ENCODE measurements around the gene NTSR1. TPM values are rescaled to one million over a fixed set of nuclear protein-coding genes. Genes with fewer than 3 reads are reported as not detected.

Gene NTSR1
- total RNA-seq, 1 experiment from 2014 or later: 15.9 TPM

DNA sequence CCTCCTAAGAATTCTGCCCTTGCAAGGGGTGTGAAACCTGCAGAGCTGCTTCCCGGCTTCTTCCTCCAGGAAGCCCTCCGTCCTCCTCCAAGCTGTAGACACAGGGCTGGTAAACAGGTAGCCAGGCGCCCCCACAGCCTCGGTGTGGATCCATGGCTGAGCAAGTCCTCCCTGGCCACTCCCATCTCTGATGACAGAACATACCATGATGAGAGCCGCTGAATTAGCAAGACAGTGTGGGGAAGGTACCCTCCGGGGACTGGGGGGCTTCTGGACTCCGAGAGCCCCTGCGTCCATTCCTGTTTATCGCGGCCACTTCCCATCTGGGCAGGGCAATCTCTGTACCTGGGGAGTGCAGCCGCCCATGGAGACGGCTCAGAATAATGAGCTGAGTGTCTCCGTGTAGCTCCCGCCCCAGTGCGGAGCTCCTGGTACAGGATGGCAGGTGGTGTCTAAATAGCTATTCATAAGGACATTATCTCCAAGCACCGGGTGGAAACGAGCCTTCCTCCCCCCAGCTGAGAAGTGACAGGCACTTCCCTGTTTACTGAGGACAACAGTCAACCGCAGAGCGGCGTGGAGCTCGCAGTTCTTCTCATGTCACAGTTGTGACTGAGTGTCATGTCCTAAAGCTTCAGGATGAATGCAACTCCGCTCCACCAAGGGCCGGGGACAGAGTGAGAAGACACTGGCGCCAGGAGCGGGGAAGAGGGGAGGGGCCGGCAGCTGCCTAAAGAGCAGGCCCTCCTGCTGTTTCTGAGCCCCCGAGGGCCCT is 22.7 kb upstream of the NTSR1 start:
- intact Hi-C loops (cut with micrococcal nuclease; ENCODE audit: unreplicated experiment): no loop called here
- Histone ChIP-seq H3K36me3 (ENCODE audit: insufficient read depth, low read length, poor library complexity, severe bottlenecking) (no peaks in the 10 kb centered on the region), H3K9me3 (ENCODE audit: low read depth, low read length, poor library complexity, severe bottlenecking) (no peaks in the 10 kb centered on the region), H3K4me1 (ENCODE audit: insufficient read depth, low read length, poor library complexity, severe bottlenecking) (peaks cover 53% of the 10 kb centered on the region), H3K27me3 (replicated peaks; ENCODE audit: insufficient read depth, low read depth, low read length, poor library complexity) (no peaks in the 10 kb centered on the region), H3K4me3 (ENCODE audit: low read depth, low read length, poor library complexity, severe bottlenecking) (no peak overlapping the region), H3K27ac (ENCODE audit: low read depth, low read length, poor library complexity, severe bottlenecking) (no peak overlapping the region)
- ChIA-PET POLR2A (ENCODE audit: low non-redundant PET) (no interaction called here), CTCF (no interaction called here)
- no TSS peak for BruUV-seq (replicated peaks)
- no peak for DNase-seq (ENCODE audit: low spot score)
- TF ChIP-seq, protein P1, sequence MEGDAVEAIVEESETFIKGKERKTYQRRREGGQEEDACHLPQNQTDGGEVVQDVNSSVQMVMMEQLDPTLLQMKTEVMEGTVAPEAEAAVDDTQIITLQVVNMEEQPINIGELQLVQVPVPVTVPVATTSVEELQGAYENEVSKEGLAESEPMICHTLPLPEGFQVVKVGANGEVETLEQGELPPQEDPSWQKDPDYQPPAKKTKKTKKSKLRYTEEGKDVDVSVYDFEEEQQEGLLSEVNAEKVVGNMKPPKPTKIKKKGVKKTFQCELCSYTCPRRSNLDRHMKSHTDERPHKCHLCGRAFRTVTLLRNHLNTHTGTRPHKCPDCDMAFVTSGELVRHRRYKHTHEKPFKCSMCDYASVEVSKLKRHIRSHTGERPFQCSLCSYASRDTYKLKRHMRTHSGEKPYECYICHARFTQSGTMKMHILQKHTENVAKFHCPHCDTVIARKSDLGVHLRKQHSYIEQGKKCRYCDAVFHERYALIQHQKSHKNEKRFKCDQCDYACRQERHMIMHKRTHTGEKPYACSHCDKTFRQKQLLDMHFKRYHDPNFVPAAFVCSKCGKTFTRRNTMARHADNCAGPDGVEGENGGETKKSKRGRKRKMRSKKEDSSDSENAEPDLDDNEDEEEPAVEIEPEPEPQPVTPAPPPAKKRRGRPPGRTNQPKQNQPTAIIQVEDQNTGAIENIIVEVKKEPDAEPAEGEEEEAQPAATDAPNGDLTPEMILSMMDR (conservative IDR thresholded peaks at IDR 0.05; ENCODE audit: low read depth, low read length): no peak
- TF ChIP-seq EZH2 (IDR thresholded peaks at IDR 0.05; ENCODE audit: borderline replicate concordance, low read depth, low read length, poor library complexity, severe bottlenecking): no peak

DNA sequence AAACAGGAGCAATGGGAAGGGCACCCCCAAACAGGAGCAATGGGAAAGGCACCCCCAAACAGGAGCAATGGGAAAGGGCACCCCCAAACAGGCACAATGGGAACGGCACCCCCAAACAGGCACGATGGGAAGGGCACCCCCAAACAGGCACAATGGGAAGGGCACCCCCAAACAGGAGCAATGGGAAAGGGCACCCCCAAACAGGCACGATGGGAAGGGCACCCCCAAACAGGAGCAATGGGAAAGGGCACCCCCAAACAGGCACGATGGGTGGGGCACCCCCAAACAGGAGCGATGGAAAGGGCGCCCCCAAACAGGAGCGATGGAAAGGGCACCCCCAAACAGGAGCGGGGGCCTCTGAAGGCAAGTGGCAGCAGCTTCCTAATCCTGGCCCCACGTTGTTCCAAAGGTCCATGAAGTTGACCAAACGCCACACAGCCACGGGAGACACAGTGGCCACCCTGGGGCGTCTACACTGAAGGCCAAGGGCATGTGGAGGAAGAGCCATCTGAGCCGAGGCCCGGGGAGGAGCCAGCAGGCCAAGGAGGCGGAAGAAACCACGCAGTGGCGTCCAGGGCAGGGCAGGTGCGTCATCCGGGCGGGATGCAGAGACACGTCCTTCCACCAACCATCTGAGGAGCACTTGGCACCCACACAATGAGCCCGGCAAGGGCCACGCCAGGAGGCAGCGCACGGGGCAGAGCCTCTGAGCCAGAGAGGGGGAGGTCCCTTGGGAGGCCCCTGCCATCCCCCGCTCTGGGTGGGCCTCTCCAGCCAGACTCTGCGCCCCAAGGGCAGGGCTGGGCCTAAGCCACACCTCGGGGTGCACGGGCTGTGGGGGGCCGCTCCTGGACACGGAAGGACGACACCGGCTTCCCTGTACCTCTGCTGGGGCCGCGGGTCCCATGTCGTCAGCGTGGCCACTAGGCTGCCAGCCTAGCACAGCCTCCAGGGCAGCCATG is 21.5 kb upstream of the NTSR1 start:
- CTCF ChIA-PET: no interaction called here
- POLR2A ChIA-PET (ENCODE audit: low non-redundant PET): no interaction called here

DNA sequence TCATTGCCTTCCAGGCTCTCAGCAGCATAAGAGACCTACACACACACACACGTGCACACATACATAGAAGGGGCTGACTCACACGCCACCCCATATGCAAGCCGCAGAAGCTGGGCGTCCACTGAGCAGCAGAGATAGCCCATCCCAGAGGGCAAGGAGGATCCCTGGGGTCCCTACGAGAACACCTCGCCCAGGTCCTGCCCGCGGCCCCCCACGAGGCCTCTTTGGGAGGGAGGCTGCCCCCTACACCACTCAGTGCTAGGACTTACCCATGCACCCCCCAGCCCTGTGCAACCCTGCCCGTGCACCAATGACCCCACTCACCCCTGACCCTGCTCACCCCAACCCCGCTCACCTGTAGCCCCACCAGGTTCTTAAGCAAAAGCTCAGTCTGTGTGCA is 20.6 kb upstream of the NTSR1 start:
- DNase-seq (ENCODE audit: low spot score): no peak
- H3K4me1 ChIP-seq (ENCODE audit: insufficient read depth, low read length, poor library complexity, severe bottlenecking): peaks cover 67% of the 10 kb centered on the region
- H3K27ac ChIP-seq (ENCODE audit: low read depth, low read length, poor library complexity, severe bottlenecking): peak overlapping the region; percentile 68
- no TSS peak for BruUV-seq (replicated peaks)
- H3K27me3 ChIP-seq (replicated peaks; ENCODE audit: insufficient read depth, low read depth, low read length, poor library complexity): no peaks in the 10 kb centered on the region
- H3K36me3 ChIP-seq (ENCODE audit: insufficient read depth, low read length, poor library complexity, severe bottlenecking): no peaks in the 10 kb centered on the region
- ChIA-PET CTCF (interaction anchor here (1.5 kb wide), 1 partner anchor 104 kb away, joined by 8 read pairs; no protein-coding TSS in a partner anchor), POLR2A (ENCODE audit: low non-redundant PET) (no interaction called here)
- H3K9me3 ChIP-seq (ENCODE audit: low read depth, low read length, poor library complexity, severe bottlenecking): no peaks in the 10 kb centered on the region
- H3K4me3 ChIP-seq (ENCODE audit: low read depth, low read length, poor library complexity, severe bottlenecking): no peak overlapping the region
- intact Hi-C loops (cut with micrococcal nuclease; ENCODE audit: unreplicated experiment): no loop called here
- no peak for TF ChIP-seq EZH2 (IDR thresholded peaks at IDR 0.05; ENCODE audit: borderline replicate concordance, low read depth, low read length, poor library complexity, severe bottlenecking)
- TF ChIP-seq, protein P1 (conservative IDR thresholded peaks at IDR 0.05; ENCODE audit: low read depth, low read length): no peak

More for the DNA sequence above, 21.5 kb upstream of the NTSR1 start:
- intact Hi-C loops (cut with micrococcal nuclease; ENCODE audit: unreplicated experiment): no loop called here
- BruUV-seq (replicated peaks): no TSS peak
- no peaks in the 10 kb centered on the region for H3K36me3 ChIP-seq (ENCODE audit: insufficient read depth, low read length, poor library complexity, severe bottlenecking)
- peaks cover 64% of the 10 kb centered on the region for H3K4me1 ChIP-seq (ENCODE audit: insufficient read depth, low read length, poor library complexity, severe bottlenecking)
- DNase-seq (ENCODE audit: low spot score): no peak
- H3K27ac ChIP-seq (ENCODE audit: low read depth, low read length, poor library complexity, severe bottlenecking): no peak overlapping the region
- H3K9me3 ChIP-seq (ENCODE audit: low read depth, low read length, poor library complexity, severe bottlenecking): no peaks in the 10 kb centered on the region
- no peaks in the 10 kb centered on the region for H3K27me3 ChIP-seq (replicated peaks; ENCODE audit: insufficient read depth, low read depth, low read length, poor library complexity)
- H3K4me3 ChIP-seq (ENCODE audit: low read depth, low read length, poor library complexity, severe bottlenecking): no peak overlapping the region
- TF ChIP-seq EZH2 (IDR thresholded peaks at IDR 0.05; ENCODE audit: borderline replicate concordance, low read depth, low read length, poor library complexity, severe bottlenecking): no peak
- TF ChIP-seq, protein P1 (conservative IDR thresholded peaks at IDR 0.05; ENCODE audit: low read depth, low read length): no peak
